ENCODE data around the gene C3orf80.
"Not testable (repeated sequence)": the region's sequence is repeated elsewhere in the genome, so short reads cannot be mapped to it uniquely, and the experiment has no call there.

GRCh38 chr3:160204396-160205011 is 20.7 kb upstream of the C3orf80 start:
- TF ChIP-seq EZH2 (IDR thresholded peaks at IDR 0.05; ENCODE audit: low read length); CTCF (optimal IDR thresholded peaks at IDR 0.05 in 1 of 3, IDR thresholded peaks at IDR 0.05 in 1 of 3, conservative IDR thresholded peaks at IDR 0.05 in 1 of 3; ENCODE audit: extremely low read depth in 1 of 3, insufficient read depth in 2 of 3, low read length in 3 of 3): not testable (repeated sequence)
